ENCODE data around the gene MYH2. TPM values are rescaled to one million over a fixed set of nuclear protein-coding genes. Genes with fewer than 3 reads are reported as not detected.

Gene MYH2
- polyA plus RNA-seq, 1 of the 3 experiments (the other 2 are of a cell fraction) = 0.10 TPM

DNA sequence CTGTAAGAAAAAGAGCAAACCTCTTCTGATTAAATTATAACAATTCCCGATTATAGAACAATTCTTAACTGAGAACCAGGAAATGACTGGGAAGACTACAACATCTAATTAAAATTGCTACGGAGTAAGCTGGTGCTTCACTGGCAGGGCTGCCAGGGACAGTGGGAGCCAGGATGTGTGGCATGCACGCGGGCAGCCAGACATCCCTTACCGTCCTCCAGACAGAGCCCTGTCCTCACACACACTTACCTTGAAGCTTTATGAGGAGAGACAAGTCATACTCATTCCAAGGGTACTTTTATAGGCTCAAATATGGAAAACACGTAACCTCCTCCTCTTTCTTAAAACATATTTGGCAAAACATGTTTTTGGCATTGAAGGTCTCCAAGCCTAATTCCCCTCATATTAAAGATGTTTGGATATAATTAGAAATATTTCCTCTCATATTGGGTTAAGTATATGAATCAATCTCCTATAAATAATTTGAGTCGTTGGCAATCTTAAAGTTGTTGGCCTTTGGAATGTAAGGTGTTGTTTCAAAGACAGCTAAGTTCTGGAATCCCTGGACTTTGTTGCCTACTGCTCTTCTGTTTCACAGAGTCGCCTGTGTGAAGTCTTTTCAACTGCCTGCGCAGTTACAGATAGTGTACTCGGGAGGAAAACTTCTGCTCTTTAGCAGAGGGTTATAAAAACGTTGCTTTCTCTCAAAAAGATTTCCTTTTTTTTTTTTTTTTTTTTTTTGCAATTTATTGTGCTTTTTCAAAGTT, 31.0 kb downstream of the MYH2 start, which contains the start of gene MYH1:
TSS of gene MYH1 (minus strand) at position 272 of the 767 bp plus-strand sequence. CDS start 1,900 bp downstream, outside the sequence.
- H3K9me2 ChIP-seq = no peaks in the 10 kb centered on the region
- TF ChIP-seq RAD21 (IDR thresholded peaks at IDR 0.05; ENCODE audit: low read length) = no peak
- TF ChIP-seq, protein P1, sequence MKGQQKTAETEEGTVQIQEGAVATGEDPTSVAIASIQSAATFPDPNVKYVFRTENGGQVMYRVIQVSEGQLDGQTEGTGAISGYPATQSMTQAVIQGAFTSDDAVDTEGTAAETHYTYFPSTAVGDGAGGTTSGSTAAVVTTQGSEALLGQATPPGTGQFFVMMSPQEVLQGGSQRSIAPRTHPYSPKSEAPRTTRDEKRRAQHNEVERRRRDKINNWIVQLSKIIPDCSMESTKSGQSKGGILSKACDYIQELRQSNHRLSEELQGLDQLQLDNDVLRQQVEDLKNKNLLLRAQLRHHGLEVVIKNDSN (IDR thresholded peaks at IDR 0.05; ENCODE audit: borderline replicate concordance, low read depth) = no peak
- TF ChIP-seq FOXM1 (IDR thresholded peaks at IDR 0.05; ENCODE audit: low read depth) = no peak
- H3K9me3 ChIP-seq = no peaks in the 10 kb centered on the region; the same call in 1 of the 2 replicates
- H3K36me3 ChIP-seq (replicated peaks in 1 of 2; ENCODE audit: control insufficient read depth in 1 of 2, insufficient read depth in 2 of 2, low read length in 1 of 2) = no peaks in the 10 kb centered on the region
- H4K20me1 ChIP-seq (ENCODE audit: insufficient read depth) = no peaks in the 10 kb centered on the region
- no peaks in the 10 kb centered on the region; the same call in 1 of the 2 replicates for H3K27me3 ChIP-seq (ENCODE audit: insufficient read depth)
- no peak within 1 kb of the TSS for H3K4me3 ChIP-seq (ENCODE audit: low read depth in 2 of 2, low read length in 1 of 2)
- no peak within 1 kb of the TSS for H3K27ac ChIP-seq (ENCODE audit: low read depth in 2 of 2, low read length in 1 of 2)
- no peak within 1 kb of the TSS for H3K4me2 ChIP-seq
- no peaks in the 10 kb centered on the region for H3K4me1 ChIP-seq (ENCODE audit: control insufficient read depth in 1 of 2, insufficient read depth in 2 of 2, low read depth in 1 of 2, low read length in 1 of 2)
- CTCF ChIA-PET = no interaction called here
- DNase-seq = no peak
- no peaks in the 10 kb centered on the region for H3K79me2 ChIP-seq (ENCODE audit: insufficient read depth)
- no peak within 1 kb of the TSS for H3K9ac ChIP-seq
- POLR2A ChIA-PET = no interaction called here
- no peak within 1 kb of the TSS for H2AFZ ChIP-seq (ENCODE audit: low read depth)
- 3% methylated on average over 11 of the region's 11 CpGs for WGBS (ENCODE audit: low lambda C conversion rate)
- H3F3A ChIP-seq (replicated peaks; ENCODE audit: insufficient read depth) = no peaks in the 10 kb centered on the region

DNA sequence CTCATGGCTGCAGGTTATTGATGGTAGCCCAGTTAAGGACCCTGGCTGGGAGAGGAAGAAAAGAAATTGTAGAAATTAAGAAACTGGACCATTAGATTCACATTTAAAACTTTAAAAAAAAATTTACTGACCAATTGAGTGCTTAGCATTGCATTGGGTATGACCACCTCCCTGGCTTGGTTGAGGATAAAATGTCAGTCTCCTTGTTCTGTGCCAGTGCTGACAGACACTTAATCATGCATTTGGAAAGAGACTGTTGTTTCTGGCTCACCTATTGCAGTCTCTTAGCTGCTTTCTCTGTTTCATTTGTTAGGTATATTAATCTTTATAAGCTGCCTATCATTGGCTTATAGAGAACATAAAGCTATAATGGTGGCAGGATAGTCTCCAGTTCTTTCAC, 32.8 kb downstream of the MYH2 start:
- H3K27ac ChIP-seq (ENCODE audit: low read depth in 2 of 2, low read length in 1 of 2) = no peak overlapping the region
- H3K4me3 ChIP-seq (ENCODE audit: low read depth in 2 of 2, low read length in 1 of 2) = no peak overlapping the region
- ChIA-PET CTCF (interaction anchor here (0.8 to 1.4 kb wide), 2 partner anchors 8 to 100 kb away, joined by 3 read pairs; no protein-coding TSS in a partner anchor), POLR2A (no interaction called here)
- H4K20me1 ChIP-seq (ENCODE audit: insufficient read depth) = no peaks in the 10 kb centered on the region
- H3K36me3 ChIP-seq (replicated peaks in 1 of 2; ENCODE audit: control insufficient read depth in 1 of 2, insufficient read depth in 2 of 2, low read length in 1 of 2) = no peaks in the 10 kb centered on the region
- H3K9ac ChIP-seq = no peak overlapping the region
- H3F3A ChIP-seq (replicated peaks; ENCODE audit: insufficient read depth) = no peaks in the 10 kb centered on the region
- no peaks in the 10 kb centered on the region; the same call in 1 of the 2 replicates for H3K27me3 ChIP-seq (ENCODE audit: insufficient read depth)
- no peaks in the 10 kb centered on the region for H3K79me2 ChIP-seq (ENCODE audit: insufficient read depth)
- no peak for DNase-seq
- no peaks in the 10 kb centered on the region for H3K4me1 ChIP-seq (ENCODE audit: control insufficient read depth in 1 of 2, insufficient read depth in 2 of 2, low read depth in 1 of 2, low read length in 1 of 2)
- H3K9me3 ChIP-seq = no peaks in the 10 kb centered on the region
- no peak overlapping the region for H3K4me2 ChIP-seq
- H3K9me2 ChIP-seq = no peaks in the 10 kb centered on the region
- no peak overlapping the region for H2AFZ ChIP-seq (ENCODE audit: low read depth)
- TF ChIP-seq, protein P2, sequence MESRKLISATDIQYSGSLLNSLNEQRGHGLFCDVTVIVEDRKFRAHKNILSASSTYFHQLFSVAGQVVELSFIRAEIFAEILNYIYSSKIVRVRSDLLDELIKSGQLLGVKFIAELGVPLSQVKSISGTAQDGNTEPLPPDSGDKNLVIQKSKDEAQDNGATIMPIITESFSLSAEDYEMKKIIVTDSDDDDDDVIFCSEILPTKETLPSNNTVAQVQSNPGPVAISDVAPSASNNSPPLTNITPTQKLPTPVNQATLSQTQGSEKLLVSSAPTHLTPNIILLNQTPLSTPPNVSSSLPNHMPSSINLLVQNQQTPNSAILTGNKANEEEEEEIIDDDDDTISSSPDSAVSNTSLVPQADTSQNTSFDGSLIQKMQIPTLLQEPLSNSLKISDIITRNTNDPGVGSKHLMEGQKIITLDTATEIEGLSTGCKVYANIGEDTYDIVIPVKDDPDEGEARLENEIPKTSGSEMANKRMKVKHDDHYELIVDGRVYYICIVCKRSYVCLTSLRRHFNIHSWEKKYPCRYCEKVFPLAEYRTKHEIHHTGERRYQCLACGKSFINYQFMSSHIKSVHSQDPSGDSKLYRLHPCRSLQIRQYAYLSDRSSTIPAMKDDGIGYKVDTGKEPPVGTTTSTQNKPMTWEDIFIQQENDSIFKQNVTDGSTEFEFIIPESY (IDR thresholded peaks at IDR 0.05; ENCODE audit: borderline replicate concordance, low read depth) = no peak
- TF ChIP-seq RXRA (IDR thresholded peaks at IDR 0.05; ENCODE audit: borderline replicate concordance, low read depth) (no peak), ELF1 (IDR thresholded peaks at IDR 0.05) (no peak), NRF1 (IDR thresholded peaks at IDR 0.05; ENCODE audit: low read depth, low read length) (no peak), RCOR1 (IDR thresholded peaks at IDR 0.05; ENCODE audit: low read length) (no peak), RFX5 (IDR thresholded peaks at IDR 0.05; ENCODE audit: low read length) (no peak), SIN3A (IDR thresholded peaks at IDR 0.05; ENCODE audit: borderline replicate concordance, low read depth, low read length) (no peak), SMC3 (IDR thresholded peaks at IDR 0.05; ENCODE audit: low read depth, low read length) (no peak), RAD21 (IDR thresholded peaks at IDR 0.05; ENCODE audit: low read length) (no peak), EZH2phosphoT487 (IDR thresholded peaks at IDR 0.05; ENCODE audit: borderline replicate concordance, low read depth) (no peak)
- TF ChIP-seq, protein P3, sequence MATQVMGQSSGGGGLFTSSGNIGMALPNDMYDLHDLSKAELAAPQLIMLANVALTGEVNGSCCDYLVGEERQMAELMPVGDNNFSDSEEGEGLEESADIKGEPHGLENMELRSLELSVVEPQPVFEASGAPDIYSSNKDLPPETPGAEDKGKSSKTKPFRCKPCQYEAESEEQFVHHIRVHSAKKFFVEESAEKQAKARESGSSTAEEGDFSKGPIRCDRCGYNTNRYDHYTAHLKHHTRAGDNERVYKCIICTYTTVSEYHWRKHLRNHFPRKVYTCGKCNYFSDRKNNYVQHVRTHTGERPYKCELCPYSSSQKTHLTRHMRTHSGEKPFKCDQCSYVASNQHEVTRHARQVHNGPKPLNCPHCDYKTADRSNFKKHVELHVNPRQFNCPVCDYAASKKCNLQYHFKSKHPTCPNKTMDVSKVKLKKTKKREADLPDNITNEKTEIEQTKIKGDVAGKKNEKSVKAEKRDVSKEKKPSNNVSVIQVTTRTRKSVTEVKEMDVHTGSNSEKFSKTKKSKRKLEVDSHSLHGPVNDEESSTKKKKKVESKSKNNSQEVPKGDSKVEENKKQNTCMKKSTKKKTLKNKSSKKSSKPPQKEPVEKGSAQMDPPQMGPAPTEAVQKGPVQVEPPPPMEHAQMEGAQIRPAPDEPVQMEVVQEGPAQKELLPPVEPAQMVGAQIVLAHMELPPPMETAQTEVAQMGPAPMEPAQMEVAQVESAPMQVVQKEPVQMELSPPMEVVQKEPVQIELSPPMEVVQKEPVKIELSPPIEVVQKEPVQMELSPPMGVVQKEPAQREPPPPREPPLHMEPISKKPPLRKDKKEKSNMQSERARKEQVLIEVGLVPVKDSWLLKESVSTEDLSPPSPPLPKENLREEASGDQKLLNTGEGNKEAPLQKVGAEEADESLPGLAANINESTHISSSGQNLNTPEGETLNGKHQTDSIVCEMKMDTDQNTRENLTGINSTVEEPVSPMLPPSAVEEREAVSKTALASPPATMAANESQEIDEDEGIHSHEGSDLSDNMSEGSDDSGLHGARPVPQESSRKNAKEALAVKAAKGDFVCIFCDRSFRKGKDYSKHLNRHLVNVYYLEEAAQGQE (IDR thresholded peaks at IDR 0.05; ENCODE audit: low read depth, low read length) = no peak
- TF ChIP-seq, protein P4, sequence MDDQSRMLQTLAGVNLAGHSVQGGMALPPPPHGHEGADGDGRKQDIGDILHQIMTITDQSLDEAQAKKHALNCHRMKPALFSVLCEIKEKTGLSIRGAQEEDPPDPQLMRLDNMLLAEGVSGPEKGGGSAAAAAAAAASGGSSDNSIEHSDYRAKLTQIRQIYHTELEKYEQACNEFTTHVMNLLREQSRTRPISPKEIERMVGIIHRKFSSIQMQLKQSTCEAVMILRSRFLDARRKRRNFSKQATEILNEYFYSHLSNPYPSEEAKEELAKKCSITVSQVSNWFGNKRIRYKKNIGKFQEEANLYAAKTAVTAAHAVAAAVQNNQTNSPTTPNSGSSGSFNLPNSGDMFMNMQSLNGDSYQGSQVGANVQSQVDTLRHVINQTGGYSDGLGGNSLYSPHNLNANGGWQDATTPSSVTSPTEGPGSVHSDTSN (IDR thresholded peaks at IDR 0.05) = no peak
- TF ChIP-seq, protein P5, sequence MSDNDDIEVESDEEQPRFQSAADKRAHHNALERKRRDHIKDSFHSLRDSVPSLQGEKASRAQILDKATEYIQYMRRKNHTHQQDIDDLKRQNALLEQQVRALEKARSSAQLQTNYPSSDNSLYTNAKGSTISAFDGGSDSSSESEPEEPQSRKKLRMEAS (IDR thresholded peaks at IDR 0.05; ENCODE audit: low read depth) = no peak
- TF ChIP-seq, protein P1 (IDR thresholded peaks at IDR 0.05; ENCODE audit: borderline replicate concordance, low read depth) = no peak
- TF ChIP-seq, protein P6, sequence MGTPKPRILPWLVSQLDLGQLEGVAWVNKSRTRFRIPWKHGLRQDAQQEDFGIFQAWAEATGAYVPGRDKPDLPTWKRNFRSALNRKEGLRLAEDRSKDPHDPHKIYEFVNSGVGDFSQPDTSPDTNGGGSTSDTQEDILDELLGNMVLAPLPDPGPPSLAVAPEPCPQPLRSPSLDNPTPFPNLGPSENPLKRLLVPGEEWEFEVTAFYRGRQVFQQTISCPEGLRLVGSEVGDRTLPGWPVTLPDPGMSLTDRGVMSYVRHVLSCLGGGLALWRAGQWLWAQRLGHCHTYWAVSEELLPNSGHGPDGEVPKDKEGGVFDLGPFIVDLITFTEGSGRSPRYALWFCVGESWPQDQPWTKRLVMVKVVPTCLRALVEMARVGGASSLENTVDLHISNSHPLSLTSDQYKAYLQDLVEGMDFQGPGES (IDR thresholded peaks at IDR 0.05; ENCODE audit: low read depth, low read length) = no peak
